Fibroblast of skin of abdomen (primary cell): ENCODE results near the gene SLC6A8.
"Not testable (repeated sequence)": the region's sequence is repeated elsewhere in the genome, so short reads cannot be mapped to it uniquely, and the experiment has no call there.

Experiments used
- DNase-seq: peaks from one replicate; pipeline ENCODE4 v3.0.0-alpha.2; 2013

SLC6A8 gene

GRCh38 chrX:153733651-153734240 is 46.0 kb downstream of the SLC6A8 start:
- no peak for DNase-seq

GRCh38 chrX:153734871-153735270 is 47.1 kb downstream of the SLC6A8 start:
- no peak for DNase-seq

GRCh38 chrX:153735274-153735673 is 47.5 kb downstream of the SLC6A8 start:
- DNase-seq, result no peak

- DNase-seq, result no peak
These were observed 48.5 kb downstream of the SLC6A8 start for GRCh38 chrX:153736071-153736820.

GRCh38 chrX:153736871-153737441 is 49.2 kb downstream of the SLC6A8 start:
- DNase-seq, result no peak

- DNase-seq, result no peak
These were observed 50.4 kb downstream of the SLC6A8 start for GRCh38 chrX:153738056-153738605.

GRCh38 chrX:153739754-153740486 is 52.2 kb downstream of the SLC6A8 start:
- DNase-seq, result no peak

GRCh38 chrX:153740631-153741222 is 53.0 kb downstream of the SLC6A8 start:
- DNase-seq, result no peak

GRCh38 chrX:153741446-153741845 is 53.7 kb downstream of the SLC6A8 start:
- no peak for DNase-seq

- not testable (repeated sequence) for DNase-seq
These were observed 54.4 kb downstream of the SLC6A8 start for GRCh38 chrX:153742111-153742510.

- not testable (repeated sequence) for DNase-seq
These were observed 55.2 kb downstream of the SLC6A8 start for GRCh38 chrX:153742796-153743467.

- peak; percentile 28 for DNase-seq
These were observed 55.9 kb downstream of the SLC6A8 start for GRCh38 chrX:153743468-153744209.

- peak; percentile 31 for DNase-seq
These were observed 56.7 kb downstream of the SLC6A8 start for GRCh38 chrX:153744210-153745066.

GRCh38 chrX:153745067-153745433 is 57.3 kb downstream of the SLC6A8 start:
- DNase-seq, result not testable (repeated sequence)
